ENCODE results near the gene CAPN12. TPM values are rescaled to one million over a fixed set of nuclear protein-coding genes. Genes with fewer than 3 reads are reported as not detected.
"Not testable (repeated sequence)": the region's sequence is repeated elsewhere in the genome, so short reads cannot be mapped to it uniquely, and the experiment has no call there.

The CAPN12 gene
- total RNA-seq, 4 donors from 2014 or later, result 5.8 to 56.8 (median 6.4) TPM

DNA sequence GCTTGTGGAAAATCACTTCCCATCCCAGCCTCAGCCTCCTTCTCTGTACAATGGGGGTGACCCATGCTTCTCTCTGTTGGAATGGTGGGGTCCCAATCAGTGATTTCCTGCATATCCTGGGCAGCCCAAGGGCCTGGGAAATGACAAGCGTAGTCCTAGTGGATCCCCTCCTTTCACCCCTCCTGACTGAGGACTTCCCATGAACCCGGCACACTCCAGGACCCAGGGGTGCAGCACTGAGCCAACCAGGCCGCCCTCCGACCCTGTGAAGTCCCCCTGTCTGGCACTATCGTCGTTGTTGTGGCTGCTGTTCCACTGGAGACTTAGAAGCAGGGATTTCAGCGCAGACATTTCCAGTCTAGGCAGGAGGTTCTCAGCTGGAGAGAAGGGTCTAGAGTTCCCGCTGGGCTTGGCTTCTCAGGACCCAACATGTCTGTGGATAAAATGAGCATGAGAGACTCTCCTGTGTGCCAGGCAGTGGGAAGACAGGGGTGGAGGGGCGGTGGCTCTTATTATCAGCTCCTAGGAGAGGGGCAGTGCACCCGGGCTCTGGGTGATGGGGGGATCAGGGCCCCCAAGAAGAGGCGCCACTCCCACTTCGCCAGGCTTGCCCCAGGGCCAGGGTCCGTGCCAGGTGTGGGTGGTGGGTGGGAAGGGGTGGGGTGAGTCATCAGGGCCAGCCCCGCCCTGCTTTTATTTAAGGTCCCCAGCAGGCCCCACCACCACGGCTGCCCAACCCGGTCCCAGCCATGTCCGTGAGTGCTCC lies 44.4 kb upstream of the CAPN12 start, which contains the start of gene LGALS7B:
Gene LGALS7B, plus strand, starts transcription at position 723 of the 766 bp plus-strand sequence. Its CDS starts 27 bp downstream, at position 750.
- Histone ChIP-seq H3K27ac (no peak within 1 kb of the TSS), H3K27me3 (no peaks in the 10 kb centered on the region), H3K36me3 (no peaks in the 10 kb centered on the region), H3K4me3 (no peak within 1 kb of the TSS), H3K4me1 (peaks cover 0 to 4% (median 0%) of the 10 kb centered on the region in 4 donors), H3K9me3 (no peaks in the 10 kb centered on the region)
- DNase-seq, result no peak
- TF ChIP-seq, protein P1, sequence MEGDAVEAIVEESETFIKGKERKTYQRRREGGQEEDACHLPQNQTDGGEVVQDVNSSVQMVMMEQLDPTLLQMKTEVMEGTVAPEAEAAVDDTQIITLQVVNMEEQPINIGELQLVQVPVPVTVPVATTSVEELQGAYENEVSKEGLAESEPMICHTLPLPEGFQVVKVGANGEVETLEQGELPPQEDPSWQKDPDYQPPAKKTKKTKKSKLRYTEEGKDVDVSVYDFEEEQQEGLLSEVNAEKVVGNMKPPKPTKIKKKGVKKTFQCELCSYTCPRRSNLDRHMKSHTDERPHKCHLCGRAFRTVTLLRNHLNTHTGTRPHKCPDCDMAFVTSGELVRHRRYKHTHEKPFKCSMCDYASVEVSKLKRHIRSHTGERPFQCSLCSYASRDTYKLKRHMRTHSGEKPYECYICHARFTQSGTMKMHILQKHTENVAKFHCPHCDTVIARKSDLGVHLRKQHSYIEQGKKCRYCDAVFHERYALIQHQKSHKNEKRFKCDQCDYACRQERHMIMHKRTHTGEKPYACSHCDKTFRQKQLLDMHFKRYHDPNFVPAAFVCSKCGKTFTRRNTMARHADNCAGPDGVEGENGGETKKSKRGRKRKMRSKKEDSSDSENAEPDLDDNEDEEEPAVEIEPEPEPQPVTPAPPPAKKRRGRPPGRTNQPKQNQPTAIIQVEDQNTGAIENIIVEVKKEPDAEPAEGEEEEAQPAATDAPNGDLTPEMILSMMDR (IDR thresholded peaks at IDR 0.05), result no peak
- no peak for TF ChIP-seq POLR2A (IDR thresholded peaks at IDR 0.05)

DNA sequence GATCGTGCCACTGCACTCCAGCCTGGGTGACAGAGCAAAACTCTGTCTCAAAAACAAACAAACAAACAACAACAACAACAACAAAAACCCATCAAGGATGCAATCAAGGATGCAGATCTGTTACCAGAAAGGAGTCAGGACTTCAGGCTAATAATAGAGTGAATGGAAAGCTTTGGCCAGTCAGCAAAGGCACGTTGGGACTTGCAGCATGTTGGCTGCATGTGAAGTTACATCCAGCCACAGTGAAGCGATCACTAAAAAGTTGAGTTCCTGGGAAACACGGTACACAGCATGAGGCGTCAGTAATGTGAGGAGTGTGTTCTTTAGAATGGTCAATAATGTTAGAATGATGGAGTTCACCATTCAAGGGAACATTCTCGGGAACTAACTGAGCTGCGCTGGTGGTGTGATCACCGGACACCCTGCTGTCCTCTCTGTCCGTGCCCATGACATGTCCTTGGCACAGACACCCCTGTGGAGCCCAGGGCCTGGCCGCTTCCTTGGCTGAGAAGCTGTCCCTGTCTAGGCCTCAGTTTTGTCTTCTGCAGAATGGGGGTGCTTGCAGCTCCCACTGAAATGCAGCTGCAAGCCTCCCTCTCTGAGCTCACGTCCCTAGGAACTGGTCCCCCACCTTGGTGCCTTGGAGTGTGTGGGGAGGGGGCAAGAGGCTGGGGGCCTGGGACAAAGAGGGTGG lies 42.4 kb upstream of the CAPN12 start:
- no peak for TF ChIP-seq POLR2A (IDR thresholded peaks at IDR 0.05)
- TF ChIP-seq, protein P1 (IDR thresholded peaks at IDR 0.05), result no peak
- Histone ChIP-seq H3K36me3 (no peaks in the 10 kb centered on the region), H3K4me1 (no peaks in the 10 kb centered on the region), H3K4me3 (no peak overlapping the region), H3K27me3 (no peaks in the 10 kb centered on the region), H3K9me3 (no peaks in the 10 kb centered on the region), H3K27ac (no peak overlapping the region)
- no peak for DNase-seq

DNA sequence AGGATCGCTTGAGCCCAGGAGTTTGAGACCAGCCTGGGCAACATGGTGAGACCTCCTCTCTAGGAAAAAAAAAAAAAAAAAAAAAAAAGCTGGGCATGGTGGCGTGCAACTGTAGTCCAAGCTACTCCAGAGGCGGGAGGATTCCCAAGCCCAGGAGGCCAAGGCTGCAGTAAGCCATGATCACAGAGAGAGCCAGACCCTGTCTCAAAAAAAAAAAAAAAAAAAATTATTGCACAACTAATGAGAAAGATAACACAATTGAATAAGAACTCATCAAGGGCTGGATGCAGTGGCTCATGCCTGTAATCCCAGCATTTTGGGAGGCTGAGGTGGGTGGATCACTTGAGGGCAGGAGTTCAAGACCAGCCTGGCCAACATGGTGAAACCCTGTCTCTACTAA lies 41.8 kb upstream of the CAPN12 start:
- H3K27me3 ChIP-seq, H3K4me1 ChIP-seq, H3K9me3 ChIP-seq, DNase-seq, H3K27ac ChIP-seq, H3K4me3 ChIP-seq, H3K36me3 ChIP-seq: not testable (repeated sequence)

DNA sequence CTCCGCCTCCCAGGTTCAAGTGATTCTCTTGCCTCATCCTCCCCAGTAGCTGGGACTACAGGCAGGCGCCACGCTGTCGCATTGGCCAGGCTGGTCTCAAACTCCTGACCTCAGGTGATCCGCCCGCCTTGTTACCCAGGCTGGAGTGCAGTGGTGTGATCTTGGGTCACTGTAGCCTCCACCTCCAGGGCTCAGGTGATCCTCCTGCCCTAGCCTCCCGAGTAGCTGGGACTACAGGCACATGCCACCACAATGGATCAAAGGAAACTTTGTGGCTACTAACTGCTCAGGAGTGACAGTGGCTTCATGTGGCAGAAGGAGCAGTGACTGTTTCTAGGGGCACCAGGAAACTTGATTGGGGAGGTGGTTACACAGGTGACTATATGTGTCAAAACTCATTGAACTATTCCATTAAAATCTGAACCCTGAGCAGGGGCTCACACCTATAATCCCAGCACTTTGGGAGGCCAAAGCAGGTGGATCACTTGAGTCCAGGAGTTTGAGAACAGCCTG lies 41.0 kb upstream of the CAPN12 start:
- Histone ChIP-seq H3K4me1 (no peaks in the 10 kb centered on the region), H3K36me3 (no peaks in the 10 kb centered on the region), H3K27me3 (no peaks in the 10 kb centered on the region), H3K27ac (no peak overlapping the region), H3K9me3 (no peaks in the 10 kb centered on the region), H3K4me3 (no peak overlapping the region)
- TF ChIP-seq POLR2A (IDR thresholded peaks at IDR 0.05), result no peak
- TF ChIP-seq, protein P1 (IDR thresholded peaks at IDR 0.05), result no peak
- DNase-seq, result no peak

DNA sequence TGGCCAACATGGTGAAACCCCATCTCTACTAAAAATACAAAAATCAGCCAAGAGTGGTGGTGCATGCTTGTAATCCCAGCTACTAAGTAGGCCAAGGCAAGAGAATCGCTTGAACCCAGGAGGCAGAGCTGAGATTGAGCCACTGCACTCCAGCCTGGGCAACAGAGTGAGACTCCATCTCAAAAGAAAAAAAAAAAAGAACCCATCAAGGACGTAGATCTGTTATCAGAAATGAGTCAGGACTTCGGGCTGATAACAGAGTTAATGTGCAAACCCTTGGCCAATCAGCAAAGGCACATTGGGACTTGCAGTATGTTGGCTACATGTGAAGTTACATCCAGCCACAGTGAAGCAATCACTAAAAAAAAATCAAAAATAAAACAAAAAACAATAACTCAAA lies 40.0 kb upstream of the CAPN12 start:
- TF ChIP-seq, protein P1 (IDR thresholded peaks at IDR 0.05), result no peak
- no peak for TF ChIP-seq POLR2A (IDR thresholded peaks at IDR 0.05)

DNA sequence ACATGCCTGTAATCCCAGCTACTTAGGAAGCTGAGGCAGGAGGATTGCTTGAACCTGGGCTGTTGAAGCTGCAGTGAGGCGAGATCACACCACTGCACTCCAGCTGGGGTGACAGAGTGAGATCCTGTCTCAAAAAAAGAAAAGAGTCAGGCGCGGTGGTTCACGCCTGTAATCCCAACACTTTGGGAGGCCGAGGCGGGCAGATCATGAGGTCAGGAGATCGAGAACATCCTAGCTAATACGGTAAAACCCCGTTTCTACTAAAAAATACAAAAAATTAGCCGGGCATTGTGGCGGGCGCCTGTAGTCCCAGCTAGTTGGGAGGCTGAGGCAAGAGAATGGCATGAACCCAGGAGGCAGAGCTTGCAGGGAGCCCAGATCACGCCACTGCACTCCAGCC lies 37.9 kb upstream of the CAPN12 start:
- H3K4me1 ChIP-seq, H3K36me3 ChIP-seq, H3K27me3 ChIP-seq, DNase-seq, H3K27ac ChIP-seq, H3K4me3 ChIP-seq, H3K9me3 ChIP-seq: not testable (repeated sequence)

More for the DNA sequence above, 40.0 kb upstream of the CAPN12 start:
- Histone ChIP-seq H3K27me3 (no peaks in the 10 kb centered on the region), H3K36me3 (no peaks in the 10 kb centered on the region), H3K4me3 (no peak overlapping the region), H3K27ac (no peak overlapping the region), H3K4me1 (no peaks in the 10 kb centered on the region), H3K9me3 (no peaks in the 10 kb centered on the region)
- peak in 1 of 3 donors; percentile 75 for DNase-seq
